Measurements from ENCODE around the gene CHPF2. TPM values are rescaled to one million over a fixed set of nuclear protein-coding genes. Genes with fewer than 3 reads are reported as not detected.
A peak's percentile ranks its signal among the peaks of the same experiment; 100 is the strongest.

CHPF2 gene
- total RNA-seq, 4 donors from 2014 or later: 18.0 to 38.1 (median 25.7) TPM

DNA sequence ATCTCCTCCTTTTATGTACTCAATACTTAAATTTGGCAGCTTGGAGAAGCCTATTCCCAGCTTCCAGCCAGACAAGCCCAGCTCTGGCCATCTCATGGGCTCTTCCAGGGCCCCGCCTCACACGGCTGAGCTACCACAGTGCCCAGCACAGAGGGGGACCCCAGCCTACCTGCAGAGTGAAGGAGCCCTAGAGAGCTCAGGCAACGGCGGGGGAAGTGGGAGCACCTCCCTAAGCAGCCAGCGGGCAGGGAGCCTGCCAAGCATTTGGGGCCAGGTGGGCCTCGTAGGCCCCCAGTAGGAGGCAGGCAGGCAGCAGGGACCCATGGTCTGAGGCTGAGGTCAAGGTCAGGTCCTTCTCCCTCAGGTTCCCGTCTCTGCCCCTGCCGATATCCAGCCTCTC lies 45.3 kb downstream of the CHPF2 start:
- Histone ChIP-seq H3K27ac (no peak overlapping the region), H3K4me1 (peaks cover 0 to 28% (median 8%) of the 10 kb centered on the region in 3 donors), H3K36me3 (no peaks in the 10 kb centered on the region), H3K4me3 (peak overlapping the region in 1 of 2 donors; percentile 53), H3K9me3 (no peaks in the 10 kb centered on the region), H3K27me3 (no peaks in the 10 kb centered on the region)
- 81% methylated on average over 2 of the region's 8 CpGs; no CpG with 5 or more reads in 1 of the 2 donors for WGBS, 2 donors (ENCODE audit: low coverage in 1 of 2)
- no peak for TF ChIP-seq POLR2A (IDR thresholded peaks at IDR 0.05)
- TF ChIP-seq, protein P1, sequence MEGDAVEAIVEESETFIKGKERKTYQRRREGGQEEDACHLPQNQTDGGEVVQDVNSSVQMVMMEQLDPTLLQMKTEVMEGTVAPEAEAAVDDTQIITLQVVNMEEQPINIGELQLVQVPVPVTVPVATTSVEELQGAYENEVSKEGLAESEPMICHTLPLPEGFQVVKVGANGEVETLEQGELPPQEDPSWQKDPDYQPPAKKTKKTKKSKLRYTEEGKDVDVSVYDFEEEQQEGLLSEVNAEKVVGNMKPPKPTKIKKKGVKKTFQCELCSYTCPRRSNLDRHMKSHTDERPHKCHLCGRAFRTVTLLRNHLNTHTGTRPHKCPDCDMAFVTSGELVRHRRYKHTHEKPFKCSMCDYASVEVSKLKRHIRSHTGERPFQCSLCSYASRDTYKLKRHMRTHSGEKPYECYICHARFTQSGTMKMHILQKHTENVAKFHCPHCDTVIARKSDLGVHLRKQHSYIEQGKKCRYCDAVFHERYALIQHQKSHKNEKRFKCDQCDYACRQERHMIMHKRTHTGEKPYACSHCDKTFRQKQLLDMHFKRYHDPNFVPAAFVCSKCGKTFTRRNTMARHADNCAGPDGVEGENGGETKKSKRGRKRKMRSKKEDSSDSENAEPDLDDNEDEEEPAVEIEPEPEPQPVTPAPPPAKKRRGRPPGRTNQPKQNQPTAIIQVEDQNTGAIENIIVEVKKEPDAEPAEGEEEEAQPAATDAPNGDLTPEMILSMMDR (IDR thresholded peaks at IDR 0.05): no peak
- no peak for TF ChIP-seq EP300 (IDR thresholded peaks at IDR 0.05)
- no peak for TF ChIP-seq POLR2AphosphoS5 (IDR thresholded peaks at IDR 0.05)
- ATAC-seq: no peak

DNA sequence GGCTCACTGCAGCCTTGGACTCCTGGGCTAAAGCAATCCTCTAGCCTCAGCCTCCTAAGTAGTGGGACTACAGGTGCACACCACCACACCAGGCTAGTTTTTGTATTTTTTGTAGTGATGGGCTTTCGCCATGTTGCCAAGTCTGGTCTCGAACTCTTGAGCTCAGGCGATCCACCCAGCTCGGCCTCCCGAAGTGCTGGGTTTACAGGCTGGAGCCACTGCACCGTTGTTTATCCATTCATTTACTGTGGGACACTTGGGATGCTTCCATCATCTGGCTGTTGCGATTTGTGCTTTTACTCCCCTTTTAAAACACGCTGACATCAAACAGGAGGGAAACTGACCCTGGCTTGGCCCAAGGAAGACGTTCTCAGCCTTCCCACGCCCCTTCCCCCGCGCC lies 46.7 kb downstream of the CHPF2 start:
- H3K9me3 ChIP-seq: no peaks in the 10 kb centered on the region
- TF ChIP-seq POLR2A (IDR thresholded peaks at IDR 0.05) (no peak), EP300 (IDR thresholded peaks at IDR 0.05) (no peak), POLR2AphosphoS5 (IDR thresholded peaks at IDR 0.05) (no peak)
- TF ChIP-seq, protein P1 (IDR thresholded peaks at IDR 0.05): no peak
- 77 to 80% methylated on average over 7 to 8 of the region's 12 CpGs for WGBS, 2 donors (ENCODE audit: low coverage in 1 of 2)
- no peak for ATAC-seq
- H3K27me3 ChIP-seq: no peaks in the 10 kb centered on the region
- H3K27ac ChIP-seq: no peak overlapping the region
- no peak overlapping the region for H3K4me3 ChIP-seq
- no peaks in the 10 kb centered on the region for H3K36me3 ChIP-seq
- peaks cover 0 to 23% (median 8%) of the 10 kb centered on the region in 3 donors for H3K4me1 ChIP-seq

DNA sequence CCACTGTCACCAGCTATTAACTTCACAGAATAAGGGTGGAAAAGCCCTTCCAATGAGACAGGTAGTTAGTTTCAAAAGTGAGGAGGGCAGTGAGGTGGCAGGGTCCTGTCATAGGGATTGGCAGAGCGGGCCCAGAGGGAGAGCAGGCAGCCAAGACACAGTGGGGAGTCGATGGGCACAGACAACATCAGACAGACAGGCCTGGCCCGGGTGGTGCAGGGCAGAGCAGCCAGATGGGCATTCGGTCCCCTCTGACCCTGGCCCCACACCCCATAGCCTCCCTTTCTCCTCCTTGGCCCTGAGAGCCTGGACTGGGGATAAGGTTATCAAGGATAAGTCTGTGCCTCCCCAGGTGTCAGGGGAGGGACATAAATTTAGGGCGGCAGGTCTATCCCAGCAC lies 47.6 kb downstream of the CHPF2 start:
- WGBS, 2 donors (ENCODE audit: low coverage in 1 of 2): 73% methylated on average over 4 of the region's 5 CpGs; no CpG with 5 or more reads in 1 of the 2 donors
- ATAC-seq: no peak
- H3K4me3 ChIP-seq: no peak overlapping the region
- no peaks in the 10 kb centered on the region for H3K36me3 ChIP-seq
- H3K4me1 ChIP-seq: peaks cover 0 to 23% (median 8%) of the 10 kb centered on the region in 3 donors
- no peak overlapping the region for H3K27ac ChIP-seq
- H3K9me3 ChIP-seq: no peaks in the 10 kb centered on the region
- no peaks in the 10 kb centered on the region for H3K27me3 ChIP-seq
- TF ChIP-seq, protein P1 (IDR thresholded peaks at IDR 0.05): no peak
- TF ChIP-seq EP300 (IDR thresholded peaks at IDR 0.05): no peak
- no peak for TF ChIP-seq POLR2A (IDR thresholded peaks at IDR 0.05)
- no peak for TF ChIP-seq POLR2AphosphoS5 (IDR thresholded peaks at IDR 0.05)

DNA sequence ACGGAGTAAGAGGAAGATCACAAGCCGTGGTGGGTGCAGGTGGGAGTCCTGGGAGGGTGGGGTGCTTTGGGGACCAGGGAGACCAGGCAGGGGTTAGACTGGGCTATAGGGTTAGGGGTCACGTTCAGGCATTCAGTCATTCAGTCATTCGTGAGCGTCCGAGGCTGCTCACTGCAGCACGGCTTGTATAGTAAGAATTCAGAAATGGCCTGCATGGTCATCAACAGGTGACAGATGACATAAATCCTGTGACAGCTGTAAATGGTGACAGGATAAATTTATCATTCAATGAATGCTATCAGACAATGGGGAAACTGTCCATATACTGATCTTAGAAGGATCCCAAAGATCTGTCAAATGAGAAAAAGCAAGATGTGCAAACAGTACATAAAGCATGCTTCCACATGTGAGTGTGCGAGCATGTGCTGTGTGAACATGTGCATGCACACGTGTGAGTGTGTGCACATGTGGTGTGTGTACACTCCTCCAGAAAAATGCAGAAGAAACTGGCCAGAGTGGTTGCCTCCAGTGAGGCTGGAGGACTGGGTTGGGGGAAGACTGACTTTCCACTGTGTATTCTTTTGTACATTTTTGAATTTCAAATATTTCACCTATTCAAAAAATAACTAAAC lies 48.2 kb downstream of the CHPF2 start:
- Histone ChIP-seq H3K27ac (no peak overlapping the region), H3K27me3 (no peaks in the 10 kb centered on the region), H3K4me3 (no peak overlapping the region), H3K9me3 (no peaks in the 10 kb centered on the region), H3K4me1 (peaks cover 0 to 22% (median 8%) of the 10 kb centered on the region in 3 donors), H3K36me3 (no peaks in the 10 kb centered on the region)
- ATAC-seq: no peak
- WGBS, 2 donors (ENCODE audit: low coverage in 1 of 2): 88 to 89% methylated on average over 2 to 3 of the region's 9 CpGs
- TF ChIP-seq, protein P1 (IDR thresholded peaks at IDR 0.05): no peak
- TF ChIP-seq POLR2AphosphoS5 (IDR thresholded peaks at IDR 0.05) (no peak), EP300 (IDR thresholded peaks at IDR 0.05) (no peak), POLR2A (IDR thresholded peaks at IDR 0.05) (no peak)

DNA sequence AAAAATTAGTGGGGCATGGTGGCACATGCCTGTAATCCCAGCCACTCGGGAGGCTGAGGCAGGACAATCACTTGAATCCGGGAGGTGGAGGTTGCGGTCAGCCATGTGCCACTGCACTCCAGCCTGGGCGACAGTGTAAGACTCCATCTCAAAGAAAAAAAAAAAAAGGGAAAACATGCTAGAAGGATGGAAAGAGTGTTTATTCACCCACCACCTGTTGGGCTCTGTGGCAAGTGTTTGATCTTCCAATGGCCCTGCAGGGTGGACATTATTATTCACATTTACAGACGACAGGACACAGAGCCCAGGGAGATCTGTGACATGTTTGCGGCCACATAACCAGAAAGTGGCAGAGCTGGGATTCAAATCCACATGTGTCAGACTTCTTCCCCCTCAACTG lies 49.4 kb downstream of the CHPF2 start:
- H3K4me1 ChIP-seq: peaks cover 0 to 10% (median 0%) of the 10 kb centered on the region in 3 donors
- no peak overlapping the region for H3K4me3 ChIP-seq
- H3K9me3 ChIP-seq: no peaks in the 10 kb centered on the region
- TF ChIP-seq EP300 (IDR thresholded peaks at IDR 0.05): no peak
- TF ChIP-seq, protein P1 (IDR thresholded peaks at IDR 0.05): no peak
- TF ChIP-seq POLR2AphosphoS5 (IDR thresholded peaks at IDR 0.05): no peak
- no peak for TF ChIP-seq POLR2A (IDR thresholded peaks at IDR 0.05)
- no peak for ATAC-seq
- H3K27ac ChIP-seq: no peak overlapping the region
- no peaks in the 10 kb centered on the region for H3K36me3 ChIP-seq
- no peaks in the 10 kb centered on the region for H3K27me3 ChIP-seq
- 69 to 89% methylated on average over 3 to 6 of the region's 6 CpGs for WGBS, 2 donors (ENCODE audit: low coverage in 1 of 2)
